ENCODE data around the gene CPEB1. TPM values are rescaled to one million over a fixed set of nuclear protein-coding genes. Genes with fewer than 3 reads are reported as not detected.
"Not testable (repeated sequence)": the region's sequence is repeated elsewhere in the genome, so short reads cannot be mapped to it uniquely, and the experiment has no call there.

The CPEB1 gene
- total RNA-seq, 2 donors from 2014 or later, result 1.5 to 3.3 TPM

GRCh38 chr15:82530006-82530405, 117.2 kb downstream of the CPEB1 start:
- no peaks in the 10 kb centered on the region for H3K9me3 ChIP-seq
- no peak for DNase-seq (ENCODE audit: low spot score)
- H3K27me3 ChIP-seq, result no peaks in the 10 kb centered on the region
- H3K4me3 ChIP-seq, result no peak overlapping the region
- H3K36me3 ChIP-seq, result peaks cover 17% of the 10 kb centered on the region
- TF ChIP-seq CTCF (IDR thresholded peaks at IDR 0.05), result no peak
- no peak overlapping the region for H3K27ac ChIP-seq
- peaks cover 0 to 5% of the 10 kb centered on the region in 2 donors for H3K4me1 ChIP-seq

DNA sequence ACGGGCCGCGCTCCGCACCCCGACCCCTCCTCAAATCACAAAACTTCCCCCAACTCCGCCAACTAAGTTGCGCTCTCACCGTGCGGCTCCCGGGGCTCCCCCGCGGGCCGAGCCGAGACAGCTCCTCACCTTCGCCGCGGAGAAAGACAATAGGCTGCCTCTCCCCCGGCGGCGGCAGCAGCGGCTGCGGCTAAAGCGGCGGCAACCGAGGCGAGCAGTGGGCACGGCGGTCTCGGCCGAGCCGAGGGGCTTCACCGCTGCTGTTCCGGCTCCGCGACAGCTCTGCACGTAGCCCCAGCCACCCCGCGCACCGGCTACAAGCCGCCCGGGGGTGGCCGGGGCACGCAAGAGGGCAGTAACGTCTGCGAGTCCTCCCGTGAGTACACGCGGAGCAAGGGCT, 133.6 kb downstream of the CPEB1 start:
- DNase-seq (ENCODE audit: low spot score), result not testable (repeated sequence)

DNA sequence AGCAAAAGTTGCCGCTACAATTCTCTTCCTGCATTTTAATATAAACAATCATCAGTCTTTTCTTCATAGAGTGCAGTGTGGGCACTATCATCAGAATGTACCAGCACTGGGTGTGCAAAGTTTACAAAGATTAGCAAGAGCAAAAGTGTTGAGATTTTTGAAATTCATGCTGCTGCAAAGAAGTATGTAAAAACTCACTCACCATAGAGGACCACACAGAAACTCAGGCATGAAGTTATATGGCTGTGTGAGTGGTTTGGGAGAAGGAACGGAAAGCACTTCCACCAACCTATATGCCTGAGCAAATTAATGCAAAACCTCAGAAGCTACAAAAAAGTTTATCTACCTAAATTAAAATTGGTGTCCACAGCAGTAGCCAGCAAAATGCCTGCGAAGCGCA, 139.5 kb downstream of the CPEB1 start:
- not testable (repeated sequence) for H3K4me1 ChIP-seq; DNase-seq (ENCODE audit: low spot score); H3K9me3 ChIP-seq; H3K4me3 ChIP-seq; H3K27me3 ChIP-seq; H3K36me3 ChIP-seq; H3K27ac ChIP-seq

More for the DNA sequence above, 133.6 kb downstream of the CPEB1 start:
- H3K27me3 ChIP-seq, H3K9me3 ChIP-seq, H3K4me3 ChIP-seq, H3K27ac ChIP-seq, H3K4me1 ChIP-seq, H3K36me3 ChIP-seq: not testable (repeated sequence)

DNA sequence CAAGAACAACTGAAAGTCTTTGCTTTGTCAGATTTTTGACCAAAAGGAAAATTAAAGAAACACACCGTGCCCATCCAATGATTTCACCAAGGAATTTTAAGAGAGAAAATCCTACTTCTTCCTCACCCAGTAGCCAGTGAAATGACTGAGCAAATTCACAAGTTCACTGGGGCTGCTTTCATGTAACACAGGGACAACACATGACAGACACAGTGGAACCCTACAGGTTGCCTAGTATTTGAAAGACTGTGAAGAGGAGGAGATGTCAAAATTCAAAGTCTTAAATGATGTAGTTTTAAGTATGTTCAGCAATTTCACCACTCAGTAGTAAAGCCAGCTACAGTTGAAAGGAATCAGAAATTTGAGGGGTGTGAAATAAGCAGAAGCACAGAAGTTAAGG, 140.1 kb downstream of the CPEB1 start:
- H3K36me3 ChIP-seq; H3K27me3 ChIP-seq; H3K9me3 ChIP-seq; DNase-seq (ENCODE audit: low spot score); H3K27ac ChIP-seq; H3K4me1 ChIP-seq; H3K4me3 ChIP-seq: not testable (repeated sequence)

GRCh38 chr15:82505842-82506241, 141.3 kb downstream of the CPEB1 start:
- H3K4me1 ChIP-seq; H3K36me3 ChIP-seq; H3K9me3 ChIP-seq; H3K4me3 ChIP-seq; DNase-seq (ENCODE audit: low spot score); H3K27ac ChIP-seq; H3K27me3 ChIP-seq: not testable (repeated sequence)

DNA sequence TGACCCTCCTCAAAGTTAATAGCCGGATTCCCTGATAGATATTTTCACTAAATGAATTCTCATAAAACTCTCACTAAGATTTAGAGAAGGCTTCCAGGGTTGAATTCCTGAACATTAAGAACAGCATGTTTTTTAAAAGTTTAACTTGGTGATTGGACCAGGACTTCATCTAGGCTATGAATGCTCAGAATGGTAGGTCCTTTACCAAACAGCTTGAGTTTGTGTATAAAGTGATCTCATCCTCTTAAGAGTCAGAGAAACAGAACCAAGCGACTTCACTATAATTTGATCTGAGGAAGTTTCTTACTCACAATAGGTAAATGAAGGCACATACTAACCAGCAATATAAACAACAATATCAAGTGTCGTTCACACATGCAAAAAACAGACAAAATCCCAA, 143.1 kb downstream of the CPEB1 start:
- not testable (repeated sequence) for H3K4me1 ChIP-seq; H3K27ac ChIP-seq; H3K4me3 ChIP-seq; H3K9me3 ChIP-seq; H3K36me3 ChIP-seq; DNase-seq (ENCODE audit: low spot score); H3K27me3 ChIP-seq

DNA sequence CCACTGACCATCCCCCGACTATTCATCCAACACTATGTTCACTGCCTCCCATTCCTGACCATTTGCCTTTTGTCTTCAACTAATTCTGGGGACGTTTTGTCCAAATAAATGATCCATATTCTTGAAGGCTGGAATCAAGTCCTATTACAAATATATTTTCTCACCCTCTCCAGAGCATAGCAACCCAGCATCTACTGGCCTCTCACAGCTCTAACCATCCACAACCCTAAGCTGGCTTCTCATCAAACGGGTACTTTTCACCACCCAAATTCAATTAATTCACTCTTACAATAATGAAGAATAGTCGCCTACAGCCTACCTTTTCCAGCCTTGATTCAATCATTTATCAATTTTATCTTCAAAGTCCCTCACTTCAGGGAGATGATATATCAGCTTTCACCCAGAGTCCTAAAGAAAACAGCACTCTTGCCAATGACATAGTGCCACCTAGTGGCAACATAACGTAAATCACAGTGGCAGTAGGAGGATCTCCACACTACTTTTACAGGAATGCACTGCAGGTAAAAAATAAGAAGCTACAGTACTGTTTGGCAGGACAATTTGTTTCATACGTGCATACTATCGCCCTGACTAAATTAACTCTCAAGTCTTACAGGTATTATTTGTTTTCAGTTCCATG, 144.3 kb downstream of the CPEB1 start:
- not testable (repeated sequence) for H3K4me3 ChIP-seq; H3K4me1 ChIP-seq; DNase-seq (ENCODE audit: low spot score); H3K9me3 ChIP-seq; H3K27ac ChIP-seq; H3K36me3 ChIP-seq; H3K27me3 ChIP-seq

- not testable (repeated sequence) for H3K4me1 ChIP-seq; H3K4me3 ChIP-seq; H3K27me3 ChIP-seq; H3K36me3 ChIP-seq; H3K9me3 ChIP-seq; DNase-seq (ENCODE audit: low spot score); H3K27ac ChIP-seq
Measured at GRCh38 chr15:82500772-82501171, 146.4 kb downstream of the CPEB1 start.

DNA sequence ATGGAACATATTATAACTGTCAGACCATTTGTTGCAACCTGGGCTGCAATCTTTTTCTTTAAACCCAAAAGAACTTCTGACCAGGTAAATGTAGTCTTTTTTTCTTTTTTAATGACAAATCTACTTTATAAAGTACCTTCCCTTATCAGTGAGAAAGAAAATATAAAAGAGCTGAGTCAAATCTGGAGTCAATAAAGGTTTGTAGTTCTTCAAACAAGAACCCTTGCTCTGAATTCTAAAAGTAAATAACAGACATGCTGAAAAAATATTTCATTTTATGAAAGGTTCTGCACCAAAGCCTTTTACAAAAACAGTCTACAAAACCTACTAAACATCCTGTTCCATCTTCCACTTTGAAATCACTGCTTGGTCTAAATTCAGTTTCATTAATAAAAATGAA, 149.2 kb downstream of the CPEB1 start:
- not testable (repeated sequence) for H3K9me3 ChIP-seq; H3K4me1 ChIP-seq; H3K36me3 ChIP-seq; H3K4me3 ChIP-seq; DNase-seq (ENCODE audit: low spot score); H3K27me3 ChIP-seq; H3K27ac ChIP-seq

Other genes with a start within 250 kb of the CPEB1 start
- 1 to 10 TPM in 1 of 2 donors, under 1 TPM in 1; 0.63 to 1.0 TPM for gene GOLGA6L9, start 217.5 kb downstream of the CPEB1 start, total RNA-seq
- gene RPS17, start 106.9 kb downstream of the CPEB1 start, total RNA-seq, result 1,000 to 10,000 TPM; 1,059 to 1,806 TPM
- gene AP3B2, start 62.5 kb upstream of the CPEB1 start, total RNA-seq, result under 1 TPM in 1 of 2 donors, not detected in 1; 0.51 TPM
- 10 to 100 TPM in 1 of 2 donors, 1 to 10 TPM in 1; 9.0 to 58.8 TPM for gene FSD2, start 158.7 kb upstream of the CPEB1 start, total RNA-seq
- gene WHAMM, start 162.3 kb upstream of the CPEB1 start, total RNA-seq, result 1 to 10 TPM; 5.2 to 6.7 TPM

Data from right atrium auricular region (tissue), 2 donors.